Immature natural killer cell (primary cell): ENCODE results near the gene CEP97. TPM values are rescaled to one million over a fixed set of nuclear protein-coding genes. Genes with fewer than 3 reads are reported as not detected.
"Not testable (repeated sequence)": the region's sequence is repeated elsewhere in the genome, so short reads cannot be mapped to it uniquely, and the experiment has no call there.

Experiments used
- DNase-seq, 3 donors: peaks; one replicate each; pipeline ENCODE4 v3.0.0; 2022; ENCODE audit warnings: mixed read lengths in 1 of 3
- H3K27ac Mint-ChIP-seq, 6 donors: one replicate each; pipeline ENCODE4 v1.8.0; 2020; ENCODE audit warnings: mixed read lengths in 6 of 6, mild to moderate bottlenecking in 5 of 6, inconsistent platforms in 4 of 6, moderate library complexity in 3 of 6
- H3K27me3 Mint-ChIP-seq, 3 donors: one replicate each; pipeline ENCODE4 v1.8.0; 2020 to 2021; ENCODE audit warnings: low read depth in 3 of 3, mild to moderate bottlenecking in 3 of 3, mixed read lengths in 3 of 3, moderate library complexity in 3 of 3, inconsistent platforms in 1 of 3
- H3K36me3 Mint-ChIP-seq, 3 donors: one replicate each; pipeline ENCODE4 v1.8.0; 2020; ENCODE audit warnings: mixed read lengths in 3 of 3, inconsistent platforms in 2 of 3, mild to moderate bottlenecking in 2 of 3
- H3K4me1 Mint-ChIP-seq, 2 donors: one replicate each; pipeline ENCODE4 v1.8.0; 2020; ENCODE audit warnings: inconsistent platforms in 2 of 2, mild to moderate bottlenecking in 2 of 2, mixed read lengths in 2 of 2, moderate library complexity in 1 of 2
- H3K4me3 Mint-ChIP-seq, 5 donors: one replicate each; pipeline ENCODE4 v1.8.0; 2020; ENCODE audit warnings: mild to moderate bottlenecking in 5 of 5, mixed read lengths in 5 of 5, inconsistent platforms in 3 of 5, moderate library complexity in 3 of 5
- H3K9me3 Mint-ChIP-seq, 6 donors: one replicate each; pipeline ENCODE4 v1.8.0; 2020; ENCODE audit warnings: mild to moderate bottlenecking in 6 of 6, mixed read lengths in 6 of 6, inconsistent platforms in 4 of 6, moderate library complexity in 3 of 6
- polyA plus RNA-seq, 3 donors: library from polyadenylated mRNA; unstranded; fragments of 300-500 nt; fragmentation: Illumina TruSeq; gene quantifications; one replicate each; pipeline ENCODE4 v1.2.3, GENCODE V29; 2021

Gene CEP97
- polyA plus RNA-seq = 1 to 10 TPM; 2.6 to 3.2 (median 2.6) TPM

- peak within 1 kb of the TSS; percentile 85 to 99 (median 98) for H3K27ac Mint-ChIP-seq
- peak within 1 kb of the TSS; percentile 99 to 100 (median 100) for H3K4me3 Mint-ChIP-seq
- peaks cover 19 to 29% of the 10 kb centered on the region in 2 donors for H3K4me1 Mint-ChIP-seq
- H3K27me3 Mint-ChIP-seq = peaks cover 0 to 5% (median 0%) of the 10 kb centered on the region in 3 donors
- peak; percentile 85 to 86 (median 85) for DNase-seq
- peaks cover 0 to 6% (median 5%) of the 10 kb centered on the region in 3 donors for H3K36me3 Mint-ChIP-seq
- peaks cover 0 to 2% (median 0%) of the 10 kb centered on the region in 6 donors for H3K9me3 Mint-ChIP-seq
These were observed at the start of gene CEP97 for GRCh38 chr3:101724329-101725193. CEP97 (plus strand) TSS chr3:101724614; CDS start chr3:101724677, 63 bp downstream.

GRCh38 chr3:101675709-101676215, 48.7 kb upstream of the CEP97 start:
- Mint-ChIP-seq H3K4me1 (peaks cover 44 to 64% of the 10 kb centered on the region in 2 donors), H3K36me3 (peaks cover 0 to 17% (median 10%) of the 10 kb centered on the region in 3 donors), H3K27me3 (peaks cover 9 to 21% (median 12%) of the 10 kb centered on the region in 3 donors), H3K9me3 (no peaks in the 10 kb centered on the region), H3K27ac (peak overlapping the region; percentile 92 to 98 (median 96)), H3K4me3 (peak overlapping the region; percentile 91 to 99 (median 93))
- no peak for DNase-seq

- DNase-seq = peak; percentile 96 to 97 (median 97)
- Mint-ChIP-seq H3K9me3 (no peaks in the 10 kb centered on the region), H3K36me3 (peaks cover 0 to 19% (median 12%) of the 10 kb centered on the region in 3 donors), H3K27me3 (peaks cover 9 to 21% (median 12%) of the 10 kb centered on the region in 3 donors), H3K27ac (peak overlapping the region; percentile 92 to 99 (median 97)), H3K4me3 (peak overlapping the region; percentile 91 to 99 (median 93)), H3K4me1 (peaks cover 42 to 64% of the 10 kb centered on the region in 2 donors)
These were observed 48.1 kb upstream of the CEP97 start for GRCh38 chr3:101676216-101676764.

GRCh38 chr3:101676765-101677435, 47.5 kb upstream of the CEP97 start, which contains the start of gene ZBTB11:
ZBTB11 (minus strand) TSS chr3:101677132; CDS start chr3:101676914, 218 bp downstream.
- no peaks in the 10 kb centered on the region for H3K9me3 Mint-ChIP-seq
- H3K27ac Mint-ChIP-seq = peak within 1 kb of the TSS; percentile 92 to 99 (median 97)
- peaks cover 9 to 21% (median 12%) of the 10 kb centered on the region in 3 donors for H3K27me3 Mint-ChIP-seq
- H3K4me3 Mint-ChIP-seq = peak within 1 kb of the TSS; percentile 91 to 99 (median 93)
- DNase-seq = peak; percentile 99
- H3K4me1 Mint-ChIP-seq = peaks cover 39 to 61% of the 10 kb centered on the region in 2 donors
- H3K36me3 Mint-ChIP-seq = peaks cover 0 to 16% (median 9%) of the 10 kb centered on the region in 3 donors

GRCh38 chr3:101677436-101678286, 46.8 kb upstream of the CEP97 start:
- H3K9me3 Mint-ChIP-seq = no peaks in the 10 kb centered on the region
- peak overlapping the region; percentile 92 to 99 (median 97) for H3K27ac Mint-ChIP-seq
- H3K4me1 Mint-ChIP-seq = peaks cover 38 to 54% of the 10 kb centered on the region in 2 donors
- peaks cover 9 to 21% (median 12%) of the 10 kb centered on the region in 3 donors for H3K27me3 Mint-ChIP-seq
- H3K36me3 Mint-ChIP-seq = peaks cover 0 to 19% (median 9%) of the 10 kb centered on the region in 3 donors
- no peak for DNase-seq
- H3K4me3 Mint-ChIP-seq = peak overlapping the region; percentile 91 to 99 (median 93)

- not testable (repeated sequence) for H3K27ac Mint-ChIP-seq
These were observed 45.6 kb upstream of the CEP97 start for GRCh38 chr3:101678837-101679236.

GRCh38 chr3:101680466-101680865, 43.9 kb upstream of the CEP97 start:
- peak overlapping the region in 1 of 6 donors; percentile 31 for H3K27ac Mint-ChIP-seq
- H3K27me3 Mint-ChIP-seq = peaks cover 14 to 23% (median 14%) of the 10 kb centered on the region in 3 donors
- H3K9me3 Mint-ChIP-seq = no peaks in the 10 kb centered on the region
- no peak for DNase-seq
- H3K4me3 Mint-ChIP-seq = no peak overlapping the region
- H3K36me3 Mint-ChIP-seq = peaks cover 0 to 28% (median 17%) of the 10 kb centered on the region in 3 donors
- peaks cover 27 to 38% of the 10 kb centered on the region in 2 donors for H3K4me1 Mint-ChIP-seq

More at GRCh38 chr3:101678837-101679236, 45.6 kb upstream of the CEP97 start:
- not testable (repeated sequence) for H3K9me3 Mint-ChIP-seq, H3K4me3 Mint-ChIP-seq, DNase-seq
- H3K4me1 Mint-ChIP-seq = peaks cover 32 to 44% of the 10 kb centered on the region in 2 donors
- H3K36me3 Mint-ChIP-seq = peaks cover 0 to 22% (median 9%) of the 10 kb centered on the region in 3 donors
- peaks cover 9 to 21% (median 12%) of the 10 kb centered on the region in 3 donors for H3K27me3 Mint-ChIP-seq

- Mint-ChIP-seq H3K4me1 (peaks cover 30 to 44% of the 10 kb centered on the region in 2 donors), H3K27ac (peak overlapping the region; percentile 95 to 100 (median 99)), H3K27me3 (peaks cover 15 to 16% (median 16%) of the 10 kb centered on the region in 3 donors), H3K36me3 (peaks cover 0 to 25% (median 20%) of the 10 kb centered on the region in 3 donors), H3K9me3 (no peaks in the 10 kb centered on the region), H3K4me3 (peak overlapping the region; percentile 99 to 100 (median 100))
- DNase-seq = no peak
These were observed 39.4 kb upstream of the CEP97 start for GRCh38 chr3:101685050-101685400.

- H3K27ac Mint-ChIP-seq = peak overlapping the region; percentile 95 to 100 (median 99)
- no peaks in the 10 kb centered on the region for H3K9me3 Mint-ChIP-seq
- peaks cover 0 to 20% (median 16%) of the 10 kb centered on the region in 3 donors for H3K36me3 Mint-ChIP-seq
- peaks cover 30 to 40% of the 10 kb centered on the region in 2 donors for H3K4me1 Mint-ChIP-seq
- peak overlapping the region; percentile 99 to 100 (median 100) for H3K4me3 Mint-ChIP-seq
- H3K27me3 Mint-ChIP-seq = peaks cover 15 to 16% (median 16%) of the 10 kb centered on the region in 3 donors
- no peak for DNase-seq
These were observed 38.5 kb upstream of the CEP97 start for GRCh38 chr3:101685870-101686307.

- Mint-ChIP-seq H3K9me3 (no peaks in the 10 kb centered on the region), H3K27ac (peak overlapping the region; percentile 95 to 100 (median 99)), H3K27me3 (peaks cover 15 to 16% (median 16%) of the 10 kb centered on the region in 3 donors), H3K36me3 (peaks cover 0 to 12% (median 11%) of the 10 kb centered on the region in 3 donors), H3K4me1 (peaks cover 30 to 33% of the 10 kb centered on the region in 2 donors), H3K4me3 (peak overlapping the region; percentile 99 to 100 (median 100))
- DNase-seq = no peak
These were observed 37.1 kb upstream of the CEP97 start for GRCh38 chr3:101687142-101687931.

GRCh38 chr3:101689286-101689685, 35.1 kb upstream of the CEP97 start:
- H3K9me3 Mint-ChIP-seq = no peaks in the 10 kb centered on the region
- H3K27ac Mint-ChIP-seq = peak overlapping the region in 5 of 6 donors; percentile 3 to 58 (median 19)

More at GRCh38 chr3:101689286-101689685, 35.1 kb upstream of the CEP97 start:
- no peak for DNase-seq
- Mint-ChIP-seq H3K27me3 (peaks cover 15 to 16% (median 16%) of the 10 kb centered on the region in 3 donors), H3K4me1 (peaks cover 30 to 33% of the 10 kb centered on the region in 2 donors), H3K4me3 (peak overlapping the region in 2 of 5 donors; percentile 27 to 48), H3K36me3 (peaks cover 0 to 11% (median 6%) of the 10 kb centered on the region in 3 donors)
